ENCODE results near the gene ATG14.
"Not testable (repeated sequence)": the region's sequence is repeated elsewhere in the genome, so short reads cannot be mapped to it uniquely, and the experiment has no call there.

ATG14 gene

GRCh38 chr14:55386037-55386808 lies 25.4 kb downstream of the ATG14 start:
- DNase-seq = no peak

DNA sequence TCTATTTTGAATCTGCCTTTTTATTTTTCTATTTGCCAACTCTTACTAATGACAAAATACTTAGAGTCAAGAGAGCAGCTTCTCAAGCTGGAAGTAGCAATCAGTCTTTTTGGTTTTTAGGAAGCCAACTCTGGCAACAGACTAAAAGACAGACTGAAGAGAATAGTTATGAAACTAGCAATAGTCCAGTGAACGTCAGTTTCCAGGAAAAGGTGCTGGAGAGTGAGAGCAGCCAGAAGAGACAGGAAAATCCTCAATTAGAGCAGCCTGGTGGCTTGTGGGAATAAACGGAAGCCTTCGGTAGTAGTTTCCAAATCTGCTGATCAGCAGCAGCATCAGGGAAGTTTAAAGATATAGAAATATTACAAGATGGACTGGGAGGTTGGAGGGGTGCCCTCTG lies 27.1 kb downstream of the ATG14 start:
- DNase-seq = no peak

DNA sequence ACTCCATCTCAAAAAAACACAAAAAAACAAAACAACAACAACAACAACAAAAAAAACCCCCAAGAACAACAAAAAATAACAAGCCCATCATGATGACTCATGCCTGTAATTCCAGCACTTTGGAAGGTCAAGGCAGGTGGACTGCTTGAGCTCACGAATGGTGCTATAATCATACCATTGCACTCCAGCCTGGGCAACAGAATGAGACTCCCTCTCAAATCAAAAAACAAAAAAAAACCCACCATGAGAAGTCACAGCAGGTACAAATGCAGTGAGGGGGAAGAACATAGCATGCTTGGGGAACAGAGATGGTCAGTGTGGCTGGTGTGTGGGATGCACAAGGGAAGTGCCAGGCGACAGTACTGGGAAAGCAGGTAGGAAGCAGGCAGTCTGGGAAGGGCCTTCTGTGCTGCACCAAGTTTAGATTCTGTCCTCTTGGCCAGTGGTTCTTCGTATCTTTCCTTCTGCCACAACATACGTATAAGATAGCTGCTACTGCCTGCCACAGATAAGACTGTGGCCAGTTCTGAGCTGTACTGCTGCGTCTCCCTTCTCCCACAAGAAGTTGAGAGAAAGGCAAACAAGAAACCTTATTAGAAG lies 28.0 kb downstream of the ATG14 start:
- DNase-seq = no peak

- DNase-seq = not testable (repeated sequence)
Observed at GRCh38 chr14:55383056-55383466, 28.6 kb downstream of the ATG14 start.

DNA sequence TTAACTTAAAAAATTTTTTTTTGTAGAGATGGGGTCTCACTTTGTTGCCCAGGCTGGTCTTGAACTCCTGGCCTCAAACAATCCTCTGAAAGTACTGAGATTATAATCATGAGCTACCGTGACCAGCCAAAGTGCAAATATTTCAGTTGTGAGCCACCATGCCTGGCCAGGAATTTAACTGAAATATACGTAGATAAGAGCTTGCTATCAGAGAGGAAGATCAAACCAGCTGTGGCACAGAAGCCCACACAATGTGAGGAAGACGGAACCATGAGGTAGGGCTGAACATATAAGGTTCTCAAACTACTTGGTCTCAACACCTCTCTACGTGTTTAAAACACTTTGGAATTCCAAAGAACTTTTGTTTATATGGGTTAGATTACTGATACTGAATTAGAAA lies 29.1 kb downstream of the ATG14 start:
- DNase-seq = no peak

DNA sequence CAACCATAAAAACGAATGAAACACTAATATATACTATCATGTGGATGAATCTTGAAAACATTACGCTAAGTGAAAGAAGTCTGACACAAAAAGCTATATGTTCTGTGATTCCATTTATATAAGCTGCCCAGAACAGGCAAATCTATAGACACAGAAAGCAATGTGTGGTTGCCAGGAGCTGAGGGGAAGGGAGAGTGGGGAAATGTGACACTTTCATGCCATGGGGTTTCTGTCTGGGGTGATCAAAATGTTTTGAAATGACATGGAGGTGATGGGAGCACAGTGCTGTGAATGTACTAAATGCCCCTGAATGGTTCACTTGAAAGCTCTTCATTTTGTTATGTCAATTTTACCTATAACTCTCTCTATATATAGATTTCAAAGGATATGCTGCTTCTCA lies 30.1 kb downstream of the ATG14 start:
- DNase-seq = no peak

GRCh38 chr14:55381040-55381439 lies 30.6 kb downstream of the ATG14 start:
- no peak for DNase-seq

DNA sequence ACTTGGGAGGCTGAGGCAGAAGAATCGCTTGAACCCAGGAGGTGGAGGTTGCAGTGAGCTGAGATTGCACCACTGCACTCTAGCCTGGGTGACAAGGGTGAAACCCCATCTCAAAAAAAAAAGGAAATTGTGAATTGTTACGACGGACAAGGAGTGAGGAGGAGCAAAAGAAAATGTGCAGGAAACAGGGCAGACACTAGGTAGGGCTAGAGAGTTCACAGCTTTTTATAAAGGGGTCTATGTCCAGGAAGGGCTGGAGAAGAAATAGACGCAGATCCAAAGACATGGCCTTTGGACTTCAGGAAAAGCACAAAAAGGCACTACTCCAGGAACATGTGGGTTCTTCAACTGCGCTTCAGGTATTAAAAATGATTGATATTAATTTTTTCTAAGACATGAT lies 34.4 kb downstream of the ATG14 start:
- no peak for DNase-seq

- no peak for DNase-seq
Observed at GRCh38 chr14:55374771-55375170, 36.9 kb downstream of the ATG14 start.

- DNase-seq = no peak
Observed at GRCh38 chr14:55373784-55374705, 37.6 kb downstream of the ATG14 start.

DNA sequence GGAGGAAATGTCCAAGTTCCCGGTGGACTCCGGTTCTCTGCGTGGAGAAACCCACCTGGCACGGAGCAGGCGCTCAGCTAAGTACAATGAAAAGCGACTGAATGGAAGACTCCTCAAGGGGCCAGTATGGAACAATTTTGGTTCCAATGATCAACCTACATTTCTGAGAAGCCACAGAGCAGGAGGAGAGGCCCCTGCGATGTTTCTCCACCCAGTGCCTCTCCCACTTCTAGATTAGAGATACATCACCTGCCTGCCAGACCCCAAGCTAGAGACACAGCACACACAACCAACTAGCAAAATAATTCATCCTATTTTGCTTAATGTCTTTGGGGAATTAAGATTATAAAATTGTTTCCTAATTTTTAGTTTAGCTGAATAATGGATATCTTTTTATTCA lies 38.8 kb downstream of the ATG14 start:
- no peak for DNase-seq

GRCh38 chr14:55372423-55372822 lies 39.2 kb downstream of the ATG14 start:
- no peak for DNase-seq

GRCh38 chr14:55370883-55371455 lies 40.7 kb downstream of the ATG14 start:
- DNase-seq = no peak

- no peak for DNase-seq
Observed at GRCh38 chr14:55366271-55366670, 45.4 kb downstream of the ATG14 start.

DNA sequence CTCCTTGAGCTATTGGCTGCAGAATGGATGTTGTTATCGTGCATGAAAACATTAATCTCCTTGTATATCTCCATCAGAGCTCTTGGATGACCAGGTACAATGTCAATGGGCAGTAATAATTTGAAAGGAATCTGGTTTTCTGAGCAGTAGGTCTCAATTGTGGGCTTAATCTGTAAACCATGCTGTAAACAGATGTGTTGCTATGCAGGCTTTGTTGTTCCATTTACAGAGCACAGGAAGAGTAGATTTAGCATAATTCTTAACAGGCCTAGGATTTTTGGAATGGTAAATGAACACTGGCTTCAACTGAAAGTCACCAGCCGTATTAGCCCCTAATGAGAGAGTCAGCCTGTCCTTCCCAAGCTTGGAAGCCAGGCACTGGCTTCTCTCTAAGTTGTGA lies 50.4 kb downstream of the ATG14 start:
- DNase-seq = no peak

- DNase-seq = no peak
Observed at GRCh38 chr14:55359307-55359706, 52.3 kb downstream of the ATG14 start.

- no peak for DNase-seq
Observed at GRCh38 chr14:55356913-55357312, 54.7 kb downstream of the ATG14 start.

- no peak for DNase-seq
Observed at GRCh38 chr14:55355922-55356321, 55.7 kb downstream of the ATG14 start.

- DNase-seq = peak; percentile 69
Observed at GRCh38 chr14:55354500-55354899, 57.1 kb downstream of the ATG14 start.

GRCh38 chr14:55353686-55354467 lies 57.8 kb downstream of the ATG14 start:
- no peak for DNase-seq

- DNase-seq = no peak
Observed at GRCh38 chr14:55352201-55352600, 59.4 kb downstream of the ATG14 start.

DNA sequence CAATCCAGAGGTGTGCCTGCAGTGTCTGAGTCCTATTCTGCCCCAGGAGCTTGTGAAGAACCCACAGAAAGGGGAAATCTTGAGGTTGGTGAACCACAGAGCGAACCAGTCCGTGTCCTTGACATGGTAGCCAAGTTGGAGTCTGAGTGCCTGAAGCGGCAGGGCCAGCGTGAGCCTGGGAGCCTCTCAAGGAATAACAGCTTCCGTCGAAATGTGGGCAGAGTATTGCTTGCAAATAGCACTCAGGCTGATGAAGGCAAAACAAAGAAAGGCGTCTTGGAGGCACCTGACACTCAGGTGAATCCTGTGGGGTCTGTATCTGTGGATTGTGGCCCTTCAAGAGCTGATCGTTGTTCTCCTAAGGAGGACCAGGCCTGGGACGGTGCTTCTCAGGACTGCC lies 60.5 kb downstream of the ATG14 start:
- no peak for DNase-seq

- no peak for DNase-seq
Observed at GRCh38 chr14:55350461-55350860, 61.2 kb downstream of the ATG14 start.
